Activated T-cell treated with anti-CD3 and anti-CD28 coated beads for 24 hours (primary cell): Measurements from ENCODE around the gene KRTAP5-1.

ENCODE experiments used
- DNase-seq: peaks from one replicate; pipeline ENCODE4 v3.0.0-alpha.2; 2020; ENCODE audit warnings: low read depth

KRTAP5-1 gene

GRCh38 chr11:1560649-1561251 is 24.3 kb downstream of the KRTAP5-1 start:
- DNase-seq = no peak

DNA sequence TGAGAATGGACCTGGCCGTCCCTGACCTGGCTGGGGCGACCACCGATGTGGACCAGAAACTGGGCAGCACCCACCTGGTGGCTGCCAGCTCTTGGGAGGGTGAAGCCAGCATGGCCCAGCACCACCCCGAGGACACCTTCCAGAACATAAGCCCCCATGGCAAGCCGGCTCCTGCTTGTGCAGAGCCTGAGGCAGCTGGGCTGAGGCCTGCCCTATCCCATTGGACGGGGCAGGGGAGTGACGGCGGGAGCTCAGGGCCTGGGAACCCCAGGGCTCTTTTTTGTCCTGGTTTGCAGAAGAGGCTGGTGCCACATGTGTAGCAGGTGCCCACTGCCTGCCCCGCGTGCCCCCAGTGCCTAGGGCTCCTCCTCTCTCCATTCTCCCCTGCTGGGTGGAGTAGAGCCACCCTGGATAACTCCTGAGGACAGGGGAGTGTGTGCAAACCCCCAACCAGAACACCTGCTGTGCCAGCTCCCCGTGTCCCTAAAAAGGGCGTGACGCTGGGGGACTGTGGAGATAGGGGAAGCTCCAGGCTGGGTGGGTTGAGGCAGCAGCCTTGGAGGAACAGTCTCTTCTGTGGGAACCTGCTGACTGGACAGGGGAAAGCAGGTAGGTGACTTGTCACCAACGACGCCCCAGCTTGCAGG is 25.0 kb downstream of the KRTAP5-1 start:
- DNase-seq = no peak

GRCh38 chr11:1559111-1559951 is 25.8 kb downstream of the KRTAP5-1 start:
- DNase-seq = no peak

DNA sequence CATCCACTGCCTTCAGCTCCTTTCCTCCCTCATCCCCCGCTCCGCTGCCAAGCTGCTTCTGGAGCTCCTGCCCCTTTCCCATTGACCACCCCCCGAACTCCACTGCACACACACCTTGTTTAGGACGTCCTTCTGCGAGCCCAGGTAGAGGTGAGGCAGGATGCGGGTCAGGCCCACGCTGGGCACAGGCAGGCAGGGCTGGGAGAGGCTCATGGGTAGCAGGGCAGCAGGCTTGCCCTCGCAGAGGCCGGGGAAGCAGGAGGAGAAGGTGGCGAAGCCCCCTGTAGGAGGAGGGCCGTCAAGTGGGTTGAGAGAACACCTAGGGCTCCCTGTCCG is 26.3 kb downstream of the KRTAP5-1 start:
- DNase-seq = no peak

DNA sequence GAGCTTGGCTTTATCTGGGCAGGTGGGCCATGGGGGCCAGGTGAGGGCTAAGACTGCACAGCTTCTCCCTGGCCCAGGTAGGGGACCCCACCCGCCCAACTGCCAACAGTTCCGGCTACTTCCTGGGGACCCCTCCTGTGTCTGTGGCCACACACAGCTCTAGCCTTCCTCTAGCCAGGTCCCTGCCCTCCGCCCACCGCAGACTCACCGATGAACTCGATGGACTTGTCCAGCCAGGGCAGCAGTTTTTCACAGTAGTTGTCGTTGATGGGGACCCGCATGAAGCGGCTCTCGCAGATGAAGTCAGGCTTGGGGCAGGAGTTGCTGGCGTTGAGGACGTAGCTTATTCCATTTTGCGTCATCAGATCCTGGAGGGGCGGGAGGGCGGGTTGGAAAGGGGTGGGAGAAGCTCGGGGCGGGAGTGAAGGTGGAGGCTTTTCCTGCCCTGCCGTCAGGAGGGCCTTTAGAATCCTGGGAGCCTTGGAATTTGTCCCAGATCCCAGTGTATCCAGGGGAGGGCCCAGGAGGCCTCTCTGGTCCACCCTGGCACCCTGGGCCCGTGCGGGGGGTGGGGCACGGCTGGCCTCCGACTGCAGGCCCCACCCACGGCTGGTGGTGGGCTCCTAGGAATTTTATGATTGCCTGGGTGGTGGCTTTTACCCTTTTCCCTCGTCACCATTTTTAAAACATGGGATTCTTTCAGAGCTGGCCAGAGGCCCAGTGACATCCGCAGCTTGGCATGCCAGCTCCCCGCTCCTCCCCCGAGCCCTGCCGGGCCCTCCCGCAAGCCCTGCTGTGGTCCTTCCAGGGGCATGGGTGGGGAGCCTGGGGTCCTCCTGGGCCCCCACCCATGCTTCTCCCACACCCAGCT is 26.9 kb downstream of the KRTAP5-1 start:
- no peak for DNase-seq

- no peak for DNase-seq
Measured at GRCh38 chr11:1557051-1557884, 27.8 kb downstream of the KRTAP5-1 start.

DNA sequence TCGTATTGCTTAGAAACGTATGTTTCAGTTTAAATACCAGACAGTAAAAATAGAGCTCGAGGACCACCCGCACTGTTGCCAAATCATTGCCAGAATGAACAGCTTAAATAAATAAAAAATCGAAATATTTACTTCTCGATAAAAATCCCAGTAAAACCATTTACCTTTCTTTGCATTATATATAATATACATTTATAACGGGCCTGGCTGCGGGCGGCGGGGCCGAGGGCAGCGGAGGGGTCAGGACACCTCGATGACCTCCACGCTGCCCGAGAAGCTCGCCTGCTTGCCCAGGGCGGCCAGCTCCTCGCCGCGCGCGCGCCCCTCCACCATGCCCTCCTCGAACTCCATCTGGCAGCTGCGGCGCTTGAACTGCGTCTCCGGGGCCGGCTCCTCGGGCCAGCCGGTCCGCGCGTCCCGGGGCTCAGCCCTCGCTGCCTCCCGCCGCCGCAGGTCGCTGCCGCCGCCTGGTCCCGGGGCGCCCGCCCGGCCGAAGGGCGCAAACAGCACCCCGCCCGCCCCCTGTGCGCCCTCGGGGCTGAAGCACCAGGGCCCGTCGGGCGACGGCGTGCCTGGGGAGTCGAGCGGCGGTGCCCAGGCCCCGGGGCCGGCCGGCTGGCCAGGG is 28.7 kb downstream of the KRTAP5-1 start:
- DNase-seq = no peak

GRCh38 chr11:1555713-1556153 is 29.4 kb downstream of the KRTAP5-1 start:
- DNase-seq = no peak

DNA sequence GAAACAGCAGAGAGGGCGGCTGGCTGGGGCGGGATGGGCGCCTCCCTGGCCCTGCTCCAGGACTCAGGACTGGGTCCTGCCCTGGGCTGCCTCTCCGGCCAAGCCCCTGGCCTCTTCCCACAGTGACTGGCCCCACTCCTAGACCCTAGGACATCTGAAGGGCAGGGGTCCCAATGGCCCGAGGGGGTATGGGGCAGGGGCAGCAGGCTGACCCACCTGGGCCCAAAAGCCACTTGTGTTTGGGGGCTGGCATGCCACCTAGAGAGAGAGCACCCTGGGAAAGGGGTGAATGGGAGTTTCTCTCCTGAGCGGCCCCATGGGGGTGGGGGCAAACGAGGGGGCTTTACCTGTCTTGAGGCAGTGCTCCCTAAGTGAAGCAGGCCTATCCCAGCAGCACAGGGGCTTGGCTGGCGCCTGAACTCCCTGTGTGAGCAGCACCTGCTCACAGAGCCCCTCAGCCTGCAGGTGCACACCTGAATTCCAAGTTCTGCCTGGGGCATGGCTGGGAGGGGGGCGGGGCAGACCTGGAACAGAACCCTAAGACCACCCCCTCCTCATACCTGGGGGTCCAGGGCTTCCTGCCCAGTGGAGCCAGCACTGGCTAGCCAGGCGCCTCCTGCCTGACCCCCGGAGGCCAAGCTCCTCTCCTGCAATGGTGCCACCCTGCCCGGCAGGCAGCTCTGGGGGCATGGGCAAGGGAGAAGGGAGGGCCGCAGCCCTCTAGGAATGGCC is 29.9 kb downstream of the KRTAP5-1 start:
- no peak for DNase-seq

GRCh38 chr11:1553808-1554594 is 31.1 kb downstream of the KRTAP5-1 start:
- no peak for DNase-seq

- DNase-seq = no peak
Measured at GRCh38 chr11:1549338-1550330, 35.4 kb downstream of the KRTAP5-1 start.

- DNase-seq = no peak
Measured at GRCh38 chr11:1548221-1549070, 36.6 kb downstream of the KRTAP5-1 start.

- DNase-seq = no peak
Measured at GRCh38 chr11:1547467-1548098, 37.5 kb downstream of the KRTAP5-1 start.

- DNase-seq = peak; percentile 18
Measured at GRCh38 chr11:1546536-1547466, 38.3 kb downstream of the KRTAP5-1 start.

DNA sequence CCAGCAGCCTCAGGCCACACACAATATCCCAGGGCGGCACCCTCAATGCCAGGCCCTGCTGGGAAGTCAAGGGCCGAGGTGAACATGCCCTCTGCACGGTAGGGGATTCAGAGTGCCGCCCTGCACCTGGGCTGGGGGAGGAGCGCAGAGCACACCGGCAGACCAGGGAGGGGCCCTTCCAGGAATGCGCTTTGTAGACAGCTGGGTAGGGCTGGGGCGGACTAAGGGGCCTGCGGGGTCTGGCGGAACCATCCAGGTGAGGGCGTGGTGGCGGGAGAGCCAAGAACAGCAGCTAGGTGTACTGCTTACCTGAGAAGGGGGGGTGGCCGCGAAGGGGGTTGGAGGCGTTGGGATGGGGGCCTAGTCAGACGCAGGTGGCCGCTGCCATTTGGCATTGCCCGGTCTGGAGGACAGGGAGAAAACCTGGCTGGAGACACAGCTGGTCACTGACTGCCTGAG is 39.0 kb downstream of the KRTAP5-1 start:
- DNase-seq = no peak
